ENCODE results near the gene CIAO2A. TPM values are rescaled to one million over a fixed set of nuclear protein-coding genes. Genes with fewer than 3 reads are reported as not detected.
A peak's percentile ranks its signal among the peaks of the same experiment; 100 is the strongest.

CIAO2A gene
- total and polyA plus RNA-seq, 10 donors, result 42.2 to 129 (median 74.8) TPM

GRCh38 chr15:64051407-64052259 lies 42.0 kb downstream of the CIAO2A start:
- TF ChIP-seq POLR2AphosphoS5 (IDR thresholded peaks at IDR 0.05) (no peak), POLR2A (IDR thresholded peaks at IDR 0.05) (no peak), CTCF (IDR thresholded peaks at IDR 0.05 in 8 of 11, conservative IDR thresholded peaks at IDR 0.05 in 3 of 11) (no peak)
- WGBS, 5 donors, result 78 to 93% (median 80%) methylated on average over 5 to 6 of the region's 6 CpGs
- no peak overlapping the region for H3K27ac ChIP-seq
- no peak for DNase-seq
- no peaks in the 10 kb centered on the region for H3K36me3 ChIP-seq
- H3K9me3 ChIP-seq, result no peaks in the 10 kb centered on the region
- no peaks in the 10 kb centered on the region for H3K27me3 ChIP-seq (replicated peaks in 1 of 7)
- intact Hi-C loops (cut with DNase I; ENCODE audit: low total_unique reads), result no loop called here
- peaks cover 8 to 46% (median 33%) of the 10 kb centered on the region in 6 donors for H3K4me1 ChIP-seq
- no peak overlapping the region for H3K4me3 ChIP-seq

- 91 to 98% (median 93%) methylated on average over 2 of the region's 2 CpGs for WGBS, 5 donors
- Histone ChIP-seq H3K9me3 (no peaks in the 10 kb centered on the region), H3K4me3 (no peak overlapping the region), H3K36me3 (no peaks in the 10 kb centered on the region), H3K4me1 (peaks cover 9 to 49% (median 35%) of the 10 kb centered on the region in 6 donors), H3K27me3 (replicated peaks in 1 of 7) (no peaks in the 10 kb centered on the region), H3K27ac (no peak overlapping the region)
- intact Hi-C loops (cut with DNase I; ENCODE audit: low total_unique reads), result no loop called here
- DNase-seq, result no peak
- no peak for TF ChIP-seq CTCF (IDR thresholded peaks at IDR 0.05 in 8 of 11, conservative IDR thresholded peaks at IDR 0.05 in 3 of 11)
- no peak for TF ChIP-seq POLR2AphosphoS5 (IDR thresholded peaks at IDR 0.05)
- no peak for TF ChIP-seq POLR2A (IDR thresholded peaks at IDR 0.05)
Measured at GRCh38 chr15:64051093-64051402, 42.6 kb downstream of the CIAO2A start.

- H3K27ac ChIP-seq, result peak overlapping the region in 2 of 8 donors; percentile 4 to 90
- H3K9me3 ChIP-seq, result no peaks in the 10 kb centered on the region
- TF ChIP-seq POLR2AphosphoS5 (IDR thresholded peaks at IDR 0.05), result no peak
- TF ChIP-seq POLR2A (IDR thresholded peaks at IDR 0.05), result no peak
- no peak for TF ChIP-seq CTCF (IDR thresholded peaks at IDR 0.05 in 8 of 11, conservative IDR thresholded peaks at IDR 0.05 in 3 of 11)
- intact Hi-C loops (cut with DNase I; ENCODE audit: low total_unique reads), result no loop called here
- 60 to 70% (median 67%) methylated on average over 8 of the region's 8 CpGs for WGBS, 5 donors
- no peaks in the 10 kb centered on the region for H3K27me3 ChIP-seq (replicated peaks in 1 of 7)
- H3K36me3 ChIP-seq, result no peaks in the 10 kb centered on the region
- DNase-seq, result no peak
- H3K4me1 ChIP-seq, result peaks cover 9 to 55% (median 40%) of the 10 kb centered on the region in 6 donors
- no peak overlapping the region for H3K4me3 ChIP-seq
Measured at GRCh38 chr15:64050281-64051092, 43.2 kb downstream of the CIAO2A start.

Measured in spleen (tissue), 11 donors.